ENCODE data around the gene TAAR2.

DNA sequence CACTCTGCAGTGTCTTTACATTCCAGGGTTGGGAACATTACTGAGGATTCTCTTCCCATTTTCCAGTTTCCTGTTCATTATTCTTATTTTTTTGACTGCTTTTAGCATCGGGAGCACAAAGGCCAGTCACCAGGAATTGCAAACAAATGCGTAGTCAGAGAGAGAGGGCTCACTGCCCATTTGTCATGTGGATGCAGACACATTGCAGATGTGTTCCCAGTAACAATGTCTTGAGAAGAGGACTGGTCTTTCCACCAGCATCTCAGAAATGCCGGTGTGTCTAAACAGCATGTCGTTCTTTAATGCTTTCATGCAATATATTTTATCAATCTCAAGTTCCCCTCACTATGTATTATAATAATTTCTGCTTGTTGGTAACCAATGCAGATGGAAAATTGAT, 54.9 kb downstream of the TAAR2 start:
- no peak for TF ChIP-seq POLR2A (IDR thresholded peaks at IDR 0.05; ENCODE audit: low read length)
- TF ChIP-seq GATA1 (IDR thresholded peaks at IDR 0.05; ENCODE audit: low read depth, low read length), result no peak
